ENCODE measurements around the gene PLXNC1.

Gene PLXNC1

DNA sequence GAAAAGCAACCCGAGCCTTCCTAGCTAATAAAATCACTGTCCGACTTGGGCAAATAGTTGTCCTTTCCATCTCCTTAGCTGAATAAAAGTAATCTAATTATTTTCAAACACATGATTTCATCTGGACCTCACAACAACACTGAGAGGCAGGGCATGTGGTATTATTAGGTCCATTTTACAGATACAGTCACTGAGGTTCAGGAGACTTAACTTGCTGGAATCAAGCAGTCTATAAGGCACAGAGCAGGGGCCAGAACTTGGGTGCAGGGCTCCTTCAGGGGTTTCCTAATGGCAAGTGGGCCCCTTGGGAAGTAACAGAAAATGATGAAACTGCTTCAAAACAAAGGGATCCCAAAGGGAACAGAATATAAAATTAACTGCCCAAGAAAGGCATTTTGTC is 15.5 kb downstream of the PLXNC1 start:
- DNase-seq: no peak

DNA sequence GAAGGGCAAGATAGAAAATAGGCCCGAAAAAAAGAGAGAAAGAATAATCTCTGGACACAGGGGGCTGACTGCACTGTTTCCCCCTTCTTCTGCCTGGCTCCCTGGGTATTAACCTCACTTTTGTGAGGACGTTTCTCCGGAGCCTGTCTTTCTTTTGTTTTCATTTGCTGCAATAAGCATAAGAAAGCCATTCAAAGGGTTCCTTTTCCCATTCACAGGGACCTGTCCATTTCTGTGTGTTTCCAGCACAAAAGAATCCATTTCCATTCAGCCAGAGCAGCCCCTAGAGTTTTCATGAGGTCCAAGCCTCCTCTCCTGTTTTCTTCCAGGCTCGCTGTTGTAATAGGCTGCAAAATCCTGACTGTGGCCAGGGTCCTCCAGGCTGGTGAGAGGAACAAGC is 16.8 kb downstream of the PLXNC1 start:
- DNase-seq: no peak

DNA sequence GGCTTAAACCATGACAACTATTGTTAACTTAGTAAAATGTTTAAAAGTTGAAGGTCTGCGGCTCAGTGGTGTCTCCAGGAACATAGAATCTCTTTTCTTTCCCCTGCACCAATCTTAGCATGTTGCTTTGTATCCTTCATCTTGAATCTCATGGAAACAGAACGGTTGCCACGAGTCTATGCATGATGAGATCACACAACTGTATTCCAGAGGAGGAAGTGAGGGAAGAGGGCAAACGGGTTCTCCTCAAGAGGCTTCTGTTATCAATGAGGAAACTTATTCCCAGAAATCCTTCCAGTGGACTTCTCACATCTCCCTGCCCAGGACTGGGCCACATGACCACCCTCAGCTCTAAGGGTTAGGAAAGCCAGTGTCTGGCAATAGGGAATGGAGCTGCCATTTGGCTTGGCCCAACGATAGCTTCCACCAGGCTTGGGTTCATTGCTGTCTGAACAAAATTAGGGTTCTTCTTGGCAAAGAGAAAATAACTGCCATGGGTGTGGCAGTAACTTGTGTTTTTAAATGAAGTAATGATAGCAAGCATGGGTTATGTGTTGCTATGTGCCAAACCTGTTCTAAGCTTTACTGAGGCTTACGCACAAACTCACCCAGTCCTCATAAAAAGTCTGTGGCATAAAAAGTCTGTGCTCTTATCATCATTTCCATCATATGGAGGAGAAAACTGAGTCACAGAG is 17.4 kb downstream of the PLXNC1 start:
- no peak for DNase-seq

DNA sequence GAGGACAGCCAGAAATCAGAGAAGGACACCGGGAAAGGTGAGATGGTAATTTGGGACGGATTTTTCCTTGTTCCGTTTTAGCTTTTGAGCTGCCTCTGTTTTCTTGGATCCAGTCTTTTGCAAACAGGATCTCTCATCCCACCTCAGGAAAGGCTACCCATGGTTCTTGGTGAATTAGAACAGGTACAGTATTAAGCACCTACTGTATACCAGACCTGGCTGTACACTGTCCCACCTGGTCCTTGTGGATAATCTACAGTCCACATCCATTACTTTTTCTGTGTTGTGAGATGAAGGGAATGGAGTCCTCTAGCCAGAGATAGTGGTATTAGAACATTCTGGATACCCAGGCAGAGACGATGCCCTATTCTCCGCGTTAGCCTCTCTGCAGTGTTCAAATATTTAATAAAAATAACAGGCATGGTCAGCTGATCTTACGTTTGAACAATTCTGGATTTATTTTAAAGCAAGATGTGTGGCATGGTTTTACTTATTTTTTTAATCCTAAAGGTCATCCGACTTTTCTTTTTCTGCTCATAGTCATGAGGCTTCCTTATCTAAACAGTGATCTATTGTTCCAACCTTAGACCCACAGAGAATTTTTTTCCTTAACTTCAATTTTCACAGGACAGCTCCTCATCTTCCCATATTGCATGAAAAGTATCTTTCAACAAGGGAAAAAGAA is 18.8 kb downstream of the PLXNC1 start:
- DNase-seq: no peak

DNA sequence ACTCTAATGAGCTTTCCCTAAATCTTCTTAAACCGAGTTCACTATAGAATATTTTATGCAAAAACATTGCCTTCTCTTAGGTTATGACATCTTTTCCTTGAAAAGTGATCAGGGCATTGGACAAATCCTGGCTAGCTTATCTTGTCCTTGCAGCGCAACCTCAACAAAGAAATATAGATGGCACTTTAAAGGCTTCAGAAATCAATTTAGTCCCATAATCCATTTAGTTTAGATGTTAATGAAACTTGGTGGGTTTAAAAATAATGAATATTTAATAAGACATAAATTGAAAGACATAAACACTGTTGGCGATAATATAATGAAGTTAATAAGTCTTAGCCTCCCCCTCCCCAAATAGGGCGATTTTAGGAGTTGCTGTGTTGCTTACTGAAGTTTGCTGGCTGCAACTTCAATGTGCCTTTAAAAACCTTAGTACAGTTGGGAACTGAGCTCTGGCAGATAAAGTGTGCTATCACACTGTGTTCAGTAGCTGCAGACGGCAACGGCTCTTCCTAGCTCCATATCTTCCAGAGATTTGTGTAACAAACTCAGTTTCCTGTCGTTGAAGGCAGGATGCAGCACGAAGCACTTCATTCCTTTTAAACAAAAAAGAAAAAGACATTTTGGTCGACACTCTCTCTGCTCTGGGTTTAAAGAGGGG is 19.5 kb downstream of the PLXNC1 start:
- no peak for DNase-seq

DNA sequence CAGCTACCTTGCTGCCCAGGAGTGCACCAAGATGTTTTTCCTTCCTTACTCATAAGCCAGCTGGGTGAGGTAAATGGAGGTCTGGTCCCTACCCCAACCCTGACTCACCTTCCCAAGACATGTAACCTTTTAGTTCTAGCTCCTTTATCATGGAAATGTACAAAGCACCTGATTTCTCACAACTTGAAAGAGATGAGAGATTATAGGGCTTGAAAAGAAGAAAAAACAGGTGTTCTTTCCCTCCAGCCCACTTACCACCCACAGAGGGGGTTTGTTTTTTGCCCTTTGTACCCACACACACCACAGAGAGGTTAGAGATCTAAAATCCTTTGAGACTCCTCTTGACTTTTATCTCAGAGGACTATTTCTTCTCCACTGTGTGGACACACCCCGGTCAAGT is 21.1 kb downstream of the PLXNC1 start:
- DNase-seq: no peak

DNA sequence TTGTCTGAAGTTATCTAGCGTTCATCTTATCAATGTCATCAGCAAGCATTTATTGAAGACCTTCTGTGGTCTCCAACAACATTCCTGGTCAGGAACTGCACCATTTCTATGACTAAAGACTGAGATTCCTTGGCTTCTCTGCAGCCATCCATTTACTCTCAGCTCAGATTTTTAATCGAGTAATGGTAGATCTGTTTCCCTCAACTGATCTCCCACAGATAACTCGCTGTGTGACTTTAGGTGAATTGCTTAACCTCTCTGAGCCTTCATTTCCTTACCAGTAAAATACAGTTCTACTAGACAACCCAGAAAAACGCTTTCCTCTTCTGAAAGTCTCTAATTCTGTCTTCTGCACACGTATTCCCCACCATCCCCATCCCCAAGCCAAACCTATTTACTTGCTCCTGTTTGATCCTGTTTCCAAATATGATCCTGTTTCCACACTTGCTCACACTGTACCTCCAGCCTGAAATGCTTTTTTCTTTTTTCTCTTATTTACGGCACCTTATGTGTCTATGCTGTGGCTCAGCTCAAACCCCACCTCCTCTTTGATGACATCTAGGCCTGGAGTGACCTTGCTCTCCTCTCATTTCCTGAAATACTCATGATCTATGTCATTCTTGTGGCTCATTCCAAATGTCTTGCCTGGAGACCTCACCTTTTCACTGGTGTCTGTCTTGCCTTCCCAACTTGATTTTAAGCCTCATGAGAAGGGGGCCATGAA is 21.8 kb downstream of the PLXNC1 start:
- peak; percentile 29 to 49 (median 39) for DNase-seq

DNA sequence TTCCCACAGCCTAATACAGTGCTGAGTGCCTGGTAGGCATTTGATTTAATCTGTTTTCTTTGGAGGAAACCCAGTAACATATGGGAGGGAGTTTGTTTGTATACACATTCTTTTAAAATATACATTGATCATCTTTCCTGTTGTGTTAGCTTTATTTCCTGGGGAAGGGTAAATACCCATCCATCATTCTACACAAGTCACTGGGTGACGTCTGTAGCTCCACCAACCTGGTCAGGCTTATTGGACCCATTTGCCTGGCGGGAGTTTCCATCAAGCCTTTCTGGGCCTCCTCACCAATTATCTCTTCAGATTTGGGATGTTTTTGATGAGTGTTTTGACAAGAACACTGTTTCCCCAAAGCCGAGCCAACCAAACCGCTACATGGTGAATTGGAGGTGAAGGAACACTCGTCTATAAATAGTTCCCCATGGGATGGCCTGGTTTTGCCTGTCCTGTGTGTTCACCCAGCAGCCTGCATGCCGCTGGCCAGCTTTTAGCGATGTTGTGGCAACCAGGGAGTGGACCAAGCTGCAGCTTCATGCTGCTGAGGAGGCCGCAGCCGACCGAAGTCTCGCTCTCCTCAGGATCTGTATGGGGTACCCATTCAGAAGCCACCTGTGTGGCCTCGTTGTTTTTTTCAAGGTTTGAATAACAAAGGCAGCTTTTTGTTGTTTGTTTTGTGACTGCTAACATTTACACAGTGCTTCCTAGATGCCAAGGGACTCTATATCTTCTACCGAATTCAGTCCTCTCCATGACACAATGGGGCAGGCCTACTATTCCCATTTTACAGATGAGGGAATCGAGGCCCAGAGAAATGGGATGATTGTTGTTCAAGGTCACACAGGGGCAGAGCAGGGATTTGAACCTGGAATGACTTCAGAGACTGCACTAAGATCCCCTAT is 22.6 kb downstream of the PLXNC1 start:
- DNase-seq: no peak

DNA sequence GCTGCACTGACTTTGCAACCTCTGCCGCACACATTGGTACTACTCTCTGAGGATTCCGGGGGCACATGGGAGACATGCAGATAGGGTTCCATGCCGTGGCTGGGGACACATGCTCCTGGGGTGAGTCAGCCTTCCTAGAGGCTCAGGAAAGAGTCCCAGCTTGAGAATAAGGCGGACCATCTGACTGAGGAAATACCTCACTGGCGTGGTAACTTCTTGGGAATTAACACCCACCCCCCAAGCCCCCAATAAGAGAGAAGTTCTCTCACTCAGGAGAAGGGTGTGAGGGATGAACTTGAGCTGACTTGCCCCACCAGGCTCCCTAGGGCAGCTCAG is 23.2 kb downstream of the PLXNC1 start:
- DNase-seq: peak; percentile 42 to 54 (median 53)

DNA sequence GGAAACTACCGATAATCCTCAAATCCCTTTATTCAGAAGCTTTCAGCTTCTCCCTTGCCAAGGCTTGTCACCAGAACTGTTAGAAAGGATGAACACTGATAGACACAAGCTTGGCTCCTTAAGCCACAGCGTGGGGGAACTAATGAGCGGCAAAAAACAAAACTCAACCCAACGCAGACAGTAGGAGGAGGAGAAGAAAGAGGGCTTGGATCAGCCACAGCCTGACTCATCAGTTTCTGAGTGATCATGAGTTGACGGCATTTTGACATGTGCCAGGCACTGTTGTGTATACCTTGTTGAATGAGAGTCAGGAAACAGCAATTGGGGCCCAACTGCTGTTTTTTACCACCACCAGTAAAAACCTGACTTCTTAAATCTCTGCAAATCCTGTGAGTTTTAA is 23.7 kb downstream of the PLXNC1 start:
- DNase-seq: peak; percentile 83 to 92 (median 88)

DNA sequence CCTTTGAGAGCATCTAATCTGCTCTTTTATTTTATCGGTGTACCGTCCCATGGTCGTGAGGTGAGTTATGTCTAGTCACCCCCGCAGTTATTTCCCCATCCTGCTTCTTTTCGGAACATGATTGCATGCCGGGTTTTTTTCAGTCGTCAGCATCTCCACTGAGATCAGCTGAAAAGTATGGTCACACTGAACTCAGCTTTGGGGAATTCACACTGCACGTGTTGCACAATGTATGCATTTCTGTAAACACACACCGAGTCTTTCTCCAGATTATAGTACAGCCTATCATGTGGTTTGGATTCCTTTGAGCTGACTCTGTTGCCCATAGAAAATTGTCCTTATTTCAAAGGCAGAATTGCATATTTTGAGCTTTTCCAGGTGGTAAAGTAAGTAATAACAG is 24.6 kb downstream of the PLXNC1 start:
- peak; percentile 93 to 99 (median 97) for DNase-seq

DNA sequence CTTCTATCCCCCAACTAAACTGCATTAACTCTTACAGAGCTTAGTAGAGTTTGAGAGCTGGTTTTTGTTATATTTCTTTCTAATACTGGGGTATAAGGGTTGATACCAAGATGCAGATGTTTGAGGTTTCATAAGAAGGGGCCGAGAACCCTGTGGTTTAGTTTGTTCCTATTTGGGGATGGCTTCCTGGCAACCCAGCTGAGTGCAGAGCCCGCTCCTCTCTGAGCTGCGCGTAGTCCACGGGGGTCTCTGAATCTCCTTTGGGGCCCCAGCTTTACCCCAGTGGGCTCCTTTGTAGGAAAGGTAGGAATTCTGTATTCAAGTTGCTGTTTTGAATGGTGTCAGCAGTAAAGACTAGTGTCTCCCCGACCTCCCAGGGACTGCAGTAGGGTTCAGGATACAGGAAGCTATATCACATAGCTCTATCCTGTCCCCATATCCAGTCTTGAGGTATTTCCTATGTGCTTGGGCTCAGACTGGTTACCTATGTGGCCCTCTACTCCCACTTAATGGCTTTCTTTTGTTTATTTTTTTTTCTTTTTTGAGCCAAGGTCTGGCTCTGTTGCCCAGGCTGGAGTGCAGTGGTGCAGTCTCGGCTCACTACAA is 25.4 kb downstream of the PLXNC1 start:
- no peak for DNase-seq

DNA sequence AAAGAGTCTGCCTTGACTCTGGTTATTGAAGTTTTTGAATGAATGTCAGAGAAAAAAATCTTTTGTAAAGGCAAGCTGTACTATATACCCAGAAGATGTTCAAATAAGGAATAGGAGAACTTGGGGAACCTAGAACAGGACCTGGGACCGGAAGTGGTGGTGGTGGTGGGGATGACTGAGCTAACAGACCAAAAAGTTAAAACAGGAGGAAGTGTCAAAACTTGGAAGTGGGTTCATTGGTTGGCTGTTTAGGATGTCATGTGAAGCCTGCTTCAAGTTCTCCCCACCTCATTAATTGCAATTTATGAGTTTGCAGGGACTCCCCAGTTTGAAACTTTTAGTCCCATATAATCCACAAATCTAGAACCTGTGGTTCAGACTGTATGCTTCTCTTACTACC is 26.2 kb downstream of the PLXNC1 start:
- DNase-seq: peak; percentile 81 to 85 (median 82)

DNA sequence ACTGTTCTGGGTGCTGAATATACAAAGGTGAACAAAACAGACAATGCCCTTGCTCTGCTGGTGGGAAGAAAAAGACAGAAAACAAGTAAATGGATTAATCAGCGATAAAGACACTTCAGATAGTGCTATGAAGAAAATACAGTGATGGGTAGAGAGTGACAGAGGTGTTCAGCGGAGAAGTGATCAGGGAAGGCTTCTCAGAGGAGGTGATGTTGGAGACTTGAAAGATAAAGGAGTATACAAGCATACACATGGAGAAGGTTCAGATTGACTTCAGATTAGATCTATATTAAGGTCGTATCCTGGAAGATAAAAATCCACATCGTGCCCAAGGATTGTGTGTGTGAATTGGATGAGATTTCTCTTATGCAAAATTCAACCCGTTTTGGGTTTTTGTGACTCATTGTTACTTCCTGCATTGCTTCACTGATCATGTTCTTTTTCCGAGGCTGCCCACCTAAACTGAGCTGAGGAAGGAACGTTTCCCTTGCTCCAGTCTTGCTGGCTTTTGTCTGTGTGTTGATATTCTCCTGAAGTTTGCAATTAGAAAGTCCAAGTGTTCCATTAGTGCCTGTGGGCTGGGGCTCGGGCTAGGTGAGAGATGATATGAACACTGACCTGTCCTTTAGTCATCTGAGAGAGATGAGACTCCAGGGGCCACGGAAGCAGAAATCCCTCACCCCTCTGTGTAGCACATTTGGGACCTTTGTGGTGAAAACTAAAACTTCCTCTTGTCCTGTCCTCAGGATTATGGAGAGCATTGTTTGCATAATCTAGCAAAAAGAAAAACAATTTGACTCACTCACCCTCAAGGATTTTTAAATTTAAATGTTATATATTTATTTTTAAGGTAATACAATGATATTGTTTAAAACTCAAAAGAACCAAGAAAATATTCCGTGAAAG is 27.6 kb downstream of the PLXNC1 start:
- peak; percentile 74 to 86 (median 82) for DNase-seq

DNA sequence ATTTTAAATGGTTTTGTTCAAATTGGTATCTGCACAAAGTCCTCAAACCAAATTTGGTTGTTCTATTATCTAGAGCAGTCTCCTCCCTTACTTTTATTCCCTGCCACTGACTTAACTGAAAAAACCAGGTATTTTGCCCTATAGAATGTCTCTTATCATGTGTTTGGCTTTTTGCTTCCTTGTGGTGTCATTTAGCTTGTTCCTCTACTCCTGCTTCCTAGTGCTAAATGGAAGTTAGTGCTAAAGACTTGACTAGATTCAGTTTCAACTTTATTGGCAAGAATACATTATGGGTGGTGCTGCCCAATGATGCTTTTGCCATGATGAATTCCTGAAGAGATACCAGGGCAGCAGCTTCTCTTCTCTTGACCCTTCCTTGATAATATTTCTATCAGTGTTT is 29.7 kb downstream of the PLXNC1 start:
- no peak for DNase-seq

DNA sequence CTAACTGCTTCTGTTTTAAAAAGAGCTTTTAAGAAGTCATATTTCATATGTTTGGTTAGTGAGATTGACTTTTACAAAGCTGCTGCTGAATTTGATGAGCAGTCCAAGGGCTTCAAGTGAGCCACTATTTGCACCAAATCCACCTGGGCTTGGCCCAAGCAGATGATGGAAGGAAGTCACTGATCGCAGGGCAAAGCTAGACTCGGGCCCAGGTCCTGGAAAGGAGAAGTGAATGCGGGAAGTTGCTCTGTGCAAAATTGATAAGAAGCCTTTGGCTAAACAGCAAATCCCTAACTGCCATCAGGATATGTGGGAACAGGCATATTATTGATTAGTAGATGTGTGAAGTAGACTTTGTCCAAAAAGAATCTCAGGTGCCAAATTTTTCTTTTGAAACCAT is 30.5 kb downstream of the PLXNC1 start:
- no peak for DNase-seq

DNA sequence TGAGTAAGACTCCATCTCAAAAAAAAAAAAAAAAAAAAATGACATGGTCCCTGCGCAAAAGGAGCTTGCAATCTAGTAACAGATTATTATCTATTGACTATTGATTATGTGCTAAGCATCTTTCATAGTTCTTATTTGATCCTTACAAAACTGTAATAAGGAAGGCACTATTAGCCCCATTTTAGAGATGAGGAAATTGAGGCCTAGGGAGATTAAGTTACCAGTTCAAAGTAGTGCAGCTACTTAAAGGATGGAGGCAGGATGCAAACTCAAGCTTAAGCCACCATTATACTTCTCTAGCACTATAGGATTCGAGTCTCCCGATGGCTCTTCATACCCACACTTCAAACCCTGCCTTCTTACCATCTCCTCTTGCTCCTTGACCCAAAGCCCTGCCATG is 31.3 kb downstream of the PLXNC1 start:
- no peak for DNase-seq

DNA sequence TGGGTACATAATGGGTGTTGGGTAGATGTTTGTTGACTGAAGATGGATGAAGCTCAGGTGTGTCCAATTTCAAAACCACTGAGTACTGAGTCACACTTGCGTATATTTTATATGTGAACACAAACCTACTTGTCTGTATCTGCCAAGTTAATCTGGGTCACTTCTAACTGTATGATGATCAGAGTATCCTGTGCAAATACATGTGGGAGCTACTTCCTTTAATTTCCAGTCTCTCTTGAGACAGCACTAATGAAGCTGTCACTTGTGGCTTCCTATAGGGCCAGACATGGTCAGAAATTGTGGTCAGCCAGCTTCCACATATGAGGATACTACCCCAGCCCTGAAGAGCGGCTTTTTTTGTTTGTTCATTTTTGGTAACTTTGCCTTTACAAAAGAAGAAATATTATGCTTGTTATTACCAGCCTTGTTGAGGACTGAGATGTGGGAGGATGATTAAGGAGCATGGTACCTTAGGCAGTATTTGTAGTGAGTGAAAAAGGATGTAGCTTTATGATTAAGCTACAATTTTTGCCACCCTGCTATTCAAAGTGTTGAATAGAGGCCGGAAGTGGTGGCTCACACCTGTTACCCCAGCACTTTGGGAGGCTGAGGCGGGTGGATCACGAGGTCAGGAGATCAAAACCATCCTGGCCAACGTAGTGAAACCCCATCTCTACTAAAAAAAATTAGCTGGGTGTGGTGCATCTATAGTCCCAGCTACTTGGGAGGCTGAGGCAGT is 32.4 kb downstream of the PLXNC1 start:
- DNase-seq: peak; percentile 69 to 82 (median 77)

DNA sequence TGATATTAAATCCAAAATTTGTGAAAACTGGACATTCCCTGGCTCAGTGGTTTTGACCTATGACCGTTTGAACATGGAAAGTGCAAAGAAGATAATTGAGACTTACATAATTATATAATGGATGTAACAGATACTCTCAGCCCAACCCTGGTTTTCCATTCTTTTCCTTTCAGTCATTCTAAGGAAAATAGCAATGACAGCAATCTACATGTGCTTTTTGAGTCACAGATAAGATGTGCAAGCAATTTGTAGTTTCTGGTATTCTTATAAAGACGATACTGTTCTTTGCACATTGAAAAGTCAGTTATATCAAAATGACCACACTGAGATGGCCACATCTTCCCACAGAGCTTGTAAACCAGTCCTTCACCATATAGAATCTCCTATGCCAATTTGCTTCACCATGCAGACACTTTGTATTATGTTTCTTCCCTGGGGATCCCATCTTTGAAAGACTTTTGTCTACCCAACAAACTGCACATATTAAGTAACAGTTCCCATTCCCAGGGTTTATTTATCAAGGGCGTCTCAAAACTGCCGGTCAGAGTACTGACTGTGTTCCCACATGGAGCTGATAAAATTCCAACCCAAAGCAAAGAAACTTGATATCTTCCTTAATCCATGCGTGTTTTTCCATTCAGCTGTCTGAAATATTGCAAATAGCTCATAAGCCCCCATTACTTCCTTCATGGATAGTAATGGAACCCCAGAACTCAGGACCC is 34.8 kb downstream of the PLXNC1 start:
- DNase-seq: no peak

All from suppressor macrophage treated with lipopolysaccharide for 1 hour (primary cell).